ENCODE measurements around the gene USP46.

GRCh38 chr4:52701207-52701606 lies 42.1 kb upstream of the USP46 start:
- TF ChIP-seq TCF7L2 (IDR thresholded peaks at IDR 0.05; ENCODE audit: low read depth, low read length) (no peak), CTCF (IDR thresholded peaks at IDR 0.05) (no peak), POLR2AphosphoS5 (IDR thresholded peaks at IDR 0.05; ENCODE audit: low read depth, low read length) (no peak)
